Islet of Langerhans (tissue), 1 donor: ENCODE data around the gene RPUSD4.
A peak's percentile ranks its signal among the peaks of the same experiment; 100 is the strongest.

Experiments
- FAIRE-seq: peaks from one replicate; lab custom pipeline; 2011; peaks lifted over from hg19 to GRCh38; lab: Jason Lieb, UNC

Gene RPUSD4

DNA sequence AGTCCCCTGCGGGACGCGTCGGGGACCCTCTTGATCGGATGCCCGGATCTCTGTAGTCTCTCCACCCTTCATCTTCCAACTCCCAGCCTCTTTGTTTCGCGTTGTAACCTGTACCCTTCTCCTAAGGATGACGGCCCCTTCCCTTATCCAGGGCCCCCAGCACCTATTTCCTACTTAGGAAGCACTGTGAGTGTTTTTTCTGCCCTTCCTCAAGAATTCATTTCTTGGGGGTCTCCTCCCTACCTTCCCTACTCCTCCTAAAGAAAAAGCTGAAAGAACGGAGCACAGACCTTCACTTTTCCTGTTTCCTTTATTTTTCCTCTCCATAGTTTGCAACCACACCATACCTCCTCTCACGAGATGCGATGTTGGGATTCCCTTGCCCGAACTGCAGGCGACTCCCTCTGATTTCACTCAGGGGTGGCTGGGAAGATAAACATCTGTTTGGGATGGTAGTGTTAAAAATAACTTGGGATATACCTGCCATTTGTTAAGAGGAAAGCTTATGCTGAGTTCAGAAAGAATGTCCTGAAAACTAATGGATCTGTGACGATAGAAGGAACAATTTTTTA, 725 bp upstream of the RPUSD4 start:
- FAIRE-seq: no peak

DNA sequence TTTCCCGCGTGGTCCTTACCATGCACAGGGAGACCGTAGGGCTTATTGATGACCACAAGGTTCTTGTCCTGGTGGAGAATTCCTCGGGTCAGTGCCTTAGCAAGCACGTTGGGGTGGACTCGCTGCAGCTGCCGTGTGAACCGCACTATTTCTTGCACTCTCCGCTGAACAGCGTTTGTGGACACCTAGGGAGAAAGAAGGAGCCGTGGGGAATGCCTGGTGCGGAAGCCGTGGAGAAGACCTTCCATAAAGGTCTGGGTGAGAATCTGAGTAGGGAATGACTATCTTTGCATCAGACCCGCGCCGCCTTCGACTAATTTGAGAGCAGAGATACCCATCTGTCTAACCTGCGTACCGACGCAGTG, 597 bp downstream of the RPUSD4 start:
- FAIRE-seq: no peak

DNA sequence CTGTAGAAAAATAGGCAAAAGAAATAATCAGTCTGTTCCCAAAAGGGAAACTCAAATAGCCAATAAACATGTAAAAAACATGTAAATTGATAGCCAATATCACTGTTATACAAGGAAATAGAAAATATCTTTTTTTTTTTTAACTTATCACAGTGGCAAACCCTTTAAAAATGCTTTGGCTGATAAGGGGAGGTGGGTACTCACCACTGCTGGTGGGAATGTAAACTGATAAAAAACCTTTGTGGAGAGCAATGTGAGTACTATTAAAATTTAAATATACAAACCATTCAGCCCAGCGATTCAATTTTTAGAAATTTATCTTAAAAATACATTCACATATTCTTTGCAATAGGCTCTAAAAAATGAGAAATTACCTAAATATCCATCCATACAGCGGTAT, 3.6 kb downstream of the RPUSD4 start:
- FAIRE-seq: no peak

DNA sequence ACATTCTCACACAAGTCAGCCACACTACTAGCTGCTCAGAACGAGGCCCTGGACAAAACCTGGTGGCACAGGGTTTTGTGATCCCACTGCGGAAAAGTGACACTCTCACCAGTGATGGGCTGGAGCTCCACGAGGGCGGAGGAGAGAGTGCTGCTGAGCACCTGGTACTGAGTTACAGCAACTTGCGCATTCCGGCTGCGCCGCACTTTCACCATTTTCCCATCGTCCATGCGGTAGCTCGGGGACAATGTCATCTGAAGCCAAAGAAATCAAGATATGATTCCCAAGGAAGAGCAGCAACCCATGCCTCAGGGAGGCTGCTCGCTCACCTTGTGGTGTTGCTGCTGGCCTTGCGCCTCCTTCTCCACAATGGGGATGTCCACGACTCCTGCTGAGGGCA, 6.1 kb downstream of the RPUSD4 start:
- no peak for FAIRE-seq

DNA sequence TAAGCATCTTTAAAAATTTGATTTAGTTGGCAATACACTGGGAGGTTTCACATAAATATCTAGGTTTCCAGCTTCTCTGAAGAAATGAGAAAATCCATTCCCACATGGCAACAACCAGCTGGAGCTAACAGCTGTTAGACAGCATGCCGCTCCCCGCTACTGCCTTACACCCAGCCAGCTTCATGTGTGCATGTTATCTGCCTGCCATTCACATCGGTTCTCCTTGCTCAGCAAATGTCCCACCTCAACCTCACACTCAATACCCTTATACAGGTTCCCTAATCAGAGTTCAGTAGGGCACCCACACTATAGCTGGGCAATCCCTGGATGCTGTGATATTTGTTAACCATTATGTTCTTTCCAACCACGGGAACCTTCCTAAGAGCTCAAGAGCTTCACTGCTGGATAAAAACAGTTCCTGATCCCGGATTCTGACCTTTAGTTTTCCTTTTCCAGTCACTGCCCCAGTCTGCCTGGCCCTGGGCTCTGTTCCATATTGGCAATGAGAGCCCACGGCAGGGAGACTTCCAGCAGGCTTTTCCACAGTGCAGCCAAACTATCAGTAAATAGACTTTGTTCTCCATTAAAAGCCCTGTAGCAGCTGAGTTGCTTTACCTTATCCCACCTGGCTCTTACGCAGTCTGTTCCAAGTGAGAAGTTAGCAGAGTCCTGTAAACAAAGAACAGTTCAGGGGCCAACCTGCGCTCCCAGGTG, 8.6 kb downstream of the RPUSD4 start:
- no peak for FAIRE-seq

DNA sequence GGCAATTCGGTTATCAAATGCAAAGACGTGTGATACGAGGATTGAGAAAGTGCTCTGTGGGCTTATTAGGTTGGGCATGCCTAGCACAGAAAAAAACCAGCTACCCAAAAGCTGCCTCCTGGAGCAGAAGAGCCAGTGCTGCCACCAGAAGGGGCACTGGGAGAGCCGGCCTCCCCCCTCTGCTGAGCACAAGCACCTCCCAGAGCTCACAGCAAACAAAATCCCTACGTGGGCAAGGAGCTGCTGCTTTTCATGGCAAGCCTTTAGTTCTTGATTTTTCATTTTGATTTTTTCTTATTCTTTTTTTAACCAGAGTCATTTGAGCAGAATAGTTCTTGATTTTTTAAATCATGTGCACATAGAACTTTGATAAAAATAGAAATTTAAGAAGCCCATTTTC, 12.8 kb downstream of the RPUSD4 start:
- no peak for FAIRE-seq

DNA sequence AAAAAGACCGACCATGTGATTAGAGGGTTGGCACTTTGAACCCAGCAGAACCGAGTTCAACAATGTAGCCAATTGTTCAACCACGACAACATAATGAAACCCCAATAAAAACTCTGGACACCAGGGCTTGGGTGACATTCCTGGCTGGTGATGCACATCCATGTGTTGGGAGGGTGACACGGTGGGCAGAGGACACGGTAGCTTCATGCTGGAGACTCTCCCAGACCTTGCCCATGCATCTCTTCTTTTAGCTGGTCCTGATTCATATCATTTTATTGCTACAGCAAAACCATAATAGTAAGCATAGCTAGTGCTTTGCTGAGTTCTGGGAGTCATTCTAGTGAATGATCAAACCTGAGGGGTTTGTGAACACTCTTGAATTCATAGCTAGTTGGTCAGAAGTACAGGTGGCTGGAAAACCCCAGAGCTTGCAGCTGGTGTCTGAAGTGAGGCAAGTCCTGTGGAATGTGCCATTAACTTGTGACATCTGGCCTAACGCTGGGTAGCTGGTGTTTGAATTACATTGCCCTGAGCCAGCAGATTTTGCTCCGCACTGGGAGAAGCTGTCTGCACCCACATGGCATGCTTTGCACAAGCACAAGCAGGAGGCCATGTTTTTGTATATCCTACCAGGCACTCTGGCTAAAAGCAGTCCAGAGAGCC, 14.0 kb downstream of the RPUSD4 start:
- FAIRE-seq: peak; percentile 24

DNA sequence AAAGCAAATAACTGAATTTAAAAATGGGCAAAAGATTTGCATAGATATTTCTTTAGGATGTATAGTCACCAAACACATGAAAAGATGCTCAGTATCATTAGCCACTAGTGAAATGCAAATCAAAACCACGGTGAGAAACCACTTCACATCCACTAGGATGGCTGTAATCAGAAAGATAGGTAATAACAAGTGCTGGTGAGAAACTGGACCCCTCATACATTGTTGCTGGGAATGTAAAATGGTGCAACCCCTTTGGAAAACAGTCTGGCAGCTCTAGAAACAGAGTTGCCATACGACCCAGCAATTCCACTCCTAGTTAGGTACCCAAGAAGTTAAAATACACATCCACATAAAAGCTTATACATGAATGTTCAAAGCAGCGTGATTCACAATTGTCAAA, 16.3 kb downstream of the RPUSD4 start:
- FAIRE-seq: no peak

DNA sequence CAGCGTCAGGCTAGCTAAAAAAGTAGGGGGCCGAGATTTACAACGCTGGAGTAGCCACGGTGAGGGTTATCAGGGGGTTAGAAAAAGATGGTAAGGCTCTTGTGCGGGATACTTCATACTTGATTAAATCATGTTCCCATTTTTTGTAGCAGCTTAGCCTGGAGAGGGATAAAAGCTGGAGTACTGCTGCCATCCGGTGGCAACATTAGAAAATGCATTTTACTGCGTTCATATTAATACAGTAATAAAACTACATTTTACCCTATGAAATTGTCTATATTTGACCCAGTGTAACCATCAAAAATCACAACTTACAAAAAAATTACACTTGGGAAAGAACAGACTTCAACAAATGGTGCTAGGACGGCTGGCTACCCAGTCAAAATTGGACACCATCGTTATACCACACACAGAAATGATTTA, 17.3 kb downstream of the RPUSD4 start:
- FAIRE-seq: peak; percentile 94

DNA sequence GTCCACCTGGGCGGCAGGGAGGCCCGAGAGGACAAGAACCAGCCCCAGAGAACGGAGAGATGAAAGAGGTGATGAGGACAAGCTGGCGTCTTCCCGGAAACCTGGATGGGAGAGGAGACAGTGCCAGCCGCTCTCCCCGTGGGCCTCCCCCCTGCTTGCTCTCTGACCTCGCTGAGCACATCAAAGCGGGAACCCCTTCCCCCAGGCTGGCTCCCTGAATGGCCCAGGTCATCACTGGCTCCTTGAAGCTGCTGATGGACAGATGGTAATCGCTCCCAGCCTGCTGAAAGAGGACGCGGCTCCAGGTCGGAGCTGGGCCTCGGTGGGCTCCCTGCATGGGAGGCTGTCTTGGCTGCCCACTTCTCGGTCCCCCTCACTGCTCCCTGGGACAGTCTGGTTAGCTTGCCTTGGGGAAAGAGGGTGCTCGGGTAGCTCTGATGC, 18.4 kb downstream of the RPUSD4 start:
- no peak for FAIRE-seq

DNA sequence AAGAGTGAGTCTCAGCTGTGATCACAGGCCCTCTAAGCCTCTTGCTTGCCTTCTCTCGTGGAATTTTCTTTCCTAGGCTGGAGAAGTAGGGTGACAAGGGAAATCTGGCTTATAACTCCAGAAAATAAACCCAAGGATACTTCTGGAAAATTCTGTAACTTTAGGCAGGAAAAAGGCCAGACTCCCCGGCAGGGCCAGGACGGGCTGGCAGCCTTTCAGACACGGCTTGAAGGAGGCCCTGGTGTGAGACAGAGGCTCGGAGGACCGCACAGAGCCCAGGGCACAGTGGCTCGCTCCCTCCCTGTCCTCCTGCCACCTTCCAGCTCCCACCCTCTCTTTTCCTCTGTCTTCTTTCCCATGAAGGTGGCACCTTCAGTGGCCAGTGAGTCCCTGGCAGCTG, 19.1 kb downstream of the RPUSD4 start:
- no peak for FAIRE-seq

DNA sequence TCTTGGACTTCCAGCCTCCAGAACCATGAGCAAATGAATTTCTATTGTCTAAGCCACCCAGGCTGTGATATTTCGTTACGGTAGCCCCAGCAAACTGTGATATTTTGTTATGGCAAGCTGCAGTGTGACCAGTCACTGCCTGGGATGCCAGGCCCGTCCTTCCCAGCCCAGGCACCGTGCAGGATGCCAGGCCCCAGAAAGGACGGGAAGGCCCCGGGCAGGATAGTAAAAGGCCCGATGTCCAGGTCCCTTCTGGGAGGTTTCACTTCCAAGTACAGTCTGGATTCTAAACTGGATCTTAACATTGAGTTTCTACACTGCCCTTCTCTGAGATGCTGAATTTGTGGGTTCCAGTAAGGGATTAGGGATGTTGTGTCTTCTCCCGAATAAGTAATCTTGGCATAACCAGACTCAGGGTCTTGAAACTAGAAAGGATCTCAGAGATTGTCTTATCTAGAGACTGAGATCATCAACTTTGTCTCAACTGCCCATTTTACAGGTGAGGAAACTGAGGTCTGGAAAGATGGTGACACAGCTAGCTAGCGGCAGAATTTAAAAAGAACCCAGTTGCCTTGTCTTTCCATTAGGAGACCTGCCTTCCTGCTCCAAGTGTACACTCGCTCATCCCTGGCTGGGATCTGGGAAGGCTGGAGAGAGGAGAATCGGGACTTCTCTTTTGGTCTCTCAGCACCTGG, 19.9 kb downstream of the RPUSD4 start:
- FAIRE-seq: no peak

DNA sequence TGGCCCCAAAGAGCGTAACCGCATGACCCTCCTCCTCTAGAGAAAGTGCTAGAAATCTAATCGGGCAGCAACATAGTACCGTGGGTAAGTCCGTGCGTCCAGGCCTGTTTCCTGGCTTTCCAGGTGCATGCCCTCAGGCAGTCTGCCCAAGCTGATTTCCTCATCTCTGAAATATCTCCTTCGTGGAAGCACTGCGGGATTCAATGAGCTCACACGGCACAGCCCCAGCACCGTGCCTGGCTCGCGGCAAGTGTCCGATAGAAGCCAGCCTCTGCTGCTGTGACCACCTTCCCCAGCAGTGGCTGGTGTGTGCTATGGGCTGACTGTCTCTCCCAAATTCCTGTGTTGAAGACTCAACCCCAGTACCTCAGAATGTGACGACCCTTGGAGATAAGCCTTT, 20.7 kb downstream of the RPUSD4 start:
- FAIRE-seq: no peak

DNA sequence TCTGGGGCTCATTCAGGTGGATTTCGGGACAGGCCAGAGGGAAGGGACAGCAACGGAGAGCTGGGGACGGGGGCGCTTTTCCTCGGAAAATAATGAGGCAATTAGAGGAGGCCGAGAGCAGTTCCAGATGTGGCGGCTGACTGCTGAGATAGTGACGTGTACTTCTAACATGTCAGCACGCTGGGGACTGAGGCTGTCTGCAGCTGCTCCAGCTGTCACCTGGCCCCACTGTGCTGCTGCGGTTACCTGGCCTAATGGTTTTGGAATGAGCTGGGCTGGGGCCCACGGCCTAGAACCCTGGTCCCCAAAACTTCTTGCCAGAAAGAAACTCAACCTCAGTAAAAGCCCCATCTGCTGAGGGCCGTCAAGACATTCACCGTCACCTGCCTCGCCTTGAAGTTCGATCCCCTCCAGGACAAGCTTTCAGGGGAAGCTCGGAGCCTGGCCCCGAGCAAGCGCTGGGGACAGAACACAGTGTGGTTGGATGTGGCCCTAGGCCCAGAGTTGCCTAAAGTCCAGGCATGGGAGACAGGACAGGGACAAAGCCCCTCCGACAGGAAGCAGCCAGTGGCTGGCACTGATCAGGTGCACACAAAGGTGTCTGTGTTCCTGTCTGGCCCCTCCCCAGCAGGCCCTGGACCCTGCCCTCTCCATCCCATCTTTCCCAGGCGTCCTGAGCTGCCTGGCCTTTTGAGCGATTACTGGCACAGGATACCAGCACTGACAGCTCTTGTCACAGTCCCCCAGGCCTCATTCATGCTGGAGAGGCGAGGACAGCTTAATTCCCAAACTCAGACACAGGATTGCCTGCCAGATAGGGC, 22.1 kb downstream of the RPUSD4 start:
- FAIRE-seq: no peak

DNA sequence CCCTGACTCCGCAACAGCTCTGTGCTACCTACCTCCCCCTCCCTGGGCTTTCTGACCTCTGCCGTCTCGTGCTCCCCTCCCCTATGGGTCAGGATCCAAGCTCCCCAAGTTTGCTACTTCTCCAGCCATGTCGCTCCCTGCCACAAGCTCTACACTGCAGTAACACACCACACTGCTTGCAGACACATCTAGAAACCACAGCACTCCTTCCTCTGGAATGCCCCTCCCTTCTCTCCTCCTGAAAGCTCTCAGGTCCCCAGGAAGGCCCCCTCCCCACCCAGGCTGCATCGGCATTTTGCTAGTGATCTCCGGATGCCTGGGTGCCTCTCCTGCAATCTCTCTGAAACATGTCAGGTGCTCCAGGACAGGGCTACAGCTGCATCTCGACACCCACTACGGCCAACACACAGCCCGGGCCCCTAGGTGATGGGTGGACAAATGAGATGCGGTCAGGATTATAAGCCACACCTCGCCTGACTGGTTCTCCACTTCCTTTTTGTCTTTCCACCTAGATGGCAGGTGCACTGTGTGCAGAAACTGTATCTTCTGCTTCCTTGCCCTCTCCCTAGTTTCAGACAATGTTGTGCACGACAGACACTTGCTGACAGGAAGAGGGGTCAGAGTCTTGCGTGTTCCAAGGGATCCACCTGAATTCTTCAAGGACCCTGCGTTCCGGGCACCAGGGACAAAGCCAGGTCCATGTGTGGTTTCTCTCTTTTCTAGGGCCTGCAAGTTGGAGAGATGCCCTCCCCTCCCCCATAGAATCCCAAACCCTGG, 22.9 kb downstream of the RPUSD4 start:
- no peak for FAIRE-seq

DNA sequence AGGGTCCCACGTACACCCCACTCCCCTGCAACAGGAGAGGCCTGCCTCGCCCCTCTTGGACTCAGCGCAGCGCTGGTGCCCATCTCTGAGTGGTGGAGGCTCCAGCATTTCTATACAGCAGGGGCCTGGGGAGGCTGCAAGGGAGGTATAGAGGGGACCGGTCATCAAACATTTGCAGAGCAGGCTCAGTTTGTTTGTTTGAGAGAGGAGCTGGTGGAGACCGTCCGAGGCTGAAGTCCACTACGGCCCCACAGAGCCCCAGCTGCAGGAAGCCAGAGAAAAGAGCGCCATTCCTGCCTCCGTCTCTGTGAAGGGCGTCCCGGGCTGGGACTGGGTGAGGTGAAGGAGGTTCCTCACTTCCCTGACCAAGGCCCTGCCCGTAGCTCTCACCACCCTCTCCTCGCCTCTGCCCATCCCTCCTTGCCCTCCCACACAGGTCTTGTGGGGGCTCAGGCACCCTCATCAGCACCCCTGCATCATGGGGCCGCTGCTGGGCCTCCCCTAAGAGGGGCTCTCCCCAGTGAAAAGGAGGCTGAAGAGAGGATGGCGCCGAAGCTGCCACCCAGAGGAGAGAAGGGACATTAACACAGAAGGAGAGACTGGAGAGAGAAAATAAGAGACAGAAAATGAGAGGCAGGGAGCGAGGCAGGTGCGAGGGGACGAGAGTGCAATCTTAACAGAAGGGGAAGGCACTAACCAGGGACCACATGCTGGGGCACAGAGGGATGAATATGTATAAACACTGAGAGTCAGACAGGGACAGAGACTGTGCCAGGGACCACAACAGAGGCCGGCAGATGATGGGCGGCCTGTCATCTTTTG, 24.5 kb downstream of the RPUSD4 start:
- FAIRE-seq: no peak

DNA sequence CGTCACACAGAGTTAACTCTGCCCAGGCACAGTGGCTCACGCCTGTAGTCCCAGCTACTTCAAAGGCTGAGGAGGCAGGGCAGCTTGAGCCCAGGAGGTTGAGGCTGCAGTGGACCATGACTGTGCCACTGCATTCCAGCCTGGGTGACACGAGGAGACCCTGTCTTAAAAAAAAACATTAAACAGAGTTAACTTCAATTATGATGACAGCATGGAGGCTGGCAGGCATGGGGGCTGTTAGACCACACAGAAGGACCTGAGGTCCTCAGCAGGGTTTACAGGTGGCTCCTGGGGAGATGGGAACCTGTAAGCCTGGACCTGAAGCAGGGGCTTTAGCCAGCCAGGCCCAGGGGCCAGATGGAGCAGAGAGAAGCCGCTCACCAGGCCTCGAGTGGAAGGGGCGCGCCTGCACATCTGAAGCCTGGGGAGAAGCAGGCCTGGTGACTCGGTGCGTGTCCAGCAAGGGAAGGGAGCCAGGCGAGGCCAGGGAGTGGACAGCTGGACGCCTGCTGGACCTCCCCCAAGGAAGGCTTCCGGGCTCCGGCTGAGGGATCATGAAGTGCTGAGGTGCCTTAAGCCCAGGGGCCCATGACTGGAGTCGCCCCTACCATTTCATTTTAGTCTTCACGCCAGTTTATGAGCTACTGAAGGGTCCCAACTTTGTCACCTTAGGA, 25.3 kb downstream of the RPUSD4 start:
- FAIRE-seq: no peak

DNA sequence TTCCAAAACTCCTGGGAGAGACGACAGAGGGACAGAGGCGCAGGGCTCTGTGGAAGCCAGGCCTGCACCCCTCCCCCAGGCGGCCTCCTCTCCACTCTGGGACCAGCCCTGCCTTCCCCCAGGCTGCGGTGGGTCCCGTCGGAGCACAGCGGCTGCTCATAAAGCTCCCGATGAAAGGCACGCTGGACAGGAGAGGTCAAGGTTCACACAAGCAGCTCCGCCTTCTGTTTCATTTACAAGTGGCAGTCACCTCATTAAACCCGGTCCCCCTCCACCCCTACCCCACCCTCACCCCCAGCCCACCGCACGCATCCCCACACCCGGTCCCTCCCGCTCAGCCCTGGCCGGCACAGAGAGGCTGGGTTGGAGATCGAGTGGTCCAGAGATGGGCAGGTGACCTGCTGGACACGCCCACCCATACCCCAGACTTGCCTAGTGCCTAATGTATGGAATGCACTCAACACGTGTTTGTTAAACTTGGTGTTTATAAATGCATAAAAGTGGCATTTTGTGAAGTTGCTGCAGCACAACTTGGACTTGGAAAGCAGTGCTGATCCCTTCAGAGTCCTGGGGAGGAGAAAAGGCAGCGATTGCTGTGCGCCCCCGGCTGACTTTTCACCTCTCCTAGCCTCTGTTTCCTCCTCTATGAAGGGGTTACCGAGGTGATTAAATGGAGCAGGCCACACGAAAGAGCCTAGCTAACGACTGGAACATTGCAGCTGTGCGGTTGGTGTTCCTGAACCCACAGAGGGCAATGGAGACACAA, 26.0 kb downstream of the RPUSD4 start:
- no peak for FAIRE-seq

DNA sequence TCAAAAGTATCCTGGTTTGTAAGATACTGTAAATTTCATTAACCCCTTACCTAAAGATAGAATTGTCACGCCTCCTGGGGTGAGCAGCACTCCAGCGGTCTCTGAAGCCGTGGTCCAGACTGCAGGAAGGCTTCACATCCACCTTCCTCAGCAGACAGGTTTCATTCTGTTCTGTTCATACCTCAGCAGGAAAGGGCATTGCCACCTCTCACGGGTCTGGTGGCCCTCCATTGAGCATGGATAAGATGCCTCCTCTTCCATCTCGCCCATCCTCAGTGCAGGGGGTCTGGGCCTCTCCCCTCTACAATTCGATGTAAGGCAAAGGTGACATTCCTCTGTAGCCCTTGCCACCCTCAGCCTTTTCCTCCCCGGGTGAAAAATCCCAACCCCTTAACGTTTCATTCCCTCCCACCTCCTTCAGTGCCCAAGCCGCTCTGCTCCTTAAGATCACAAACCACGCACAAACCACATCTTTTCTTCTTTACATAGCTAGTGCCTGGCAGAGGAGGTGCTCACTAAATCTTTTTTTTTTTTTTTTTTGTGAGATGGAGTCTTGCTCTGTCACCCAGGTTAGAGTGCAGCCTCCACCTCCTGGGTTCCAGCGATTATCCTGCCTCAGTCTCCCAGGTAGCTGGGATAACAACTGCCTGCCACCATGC, 28.5 kb downstream of the RPUSD4 start:
- no peak for FAIRE-seq
